CD1c-positive myeloid dendritic cell (primary cell): Measurements from ENCODE around the gene TROAP.
A peak's percentile ranks its signal among the peaks of the same experiment; 100 is the strongest.
"Not testable (repeated sequence)": the region's sequence is repeated elsewhere in the genome, so short reads cannot be mapped to it uniquely, and the experiment has no call there.

Experiments used
- DNase-seq: peaks from one replicate; pipeline ENCODE4 v3.0.0-alpha.2; 2016; ENCODE audit errors: extremely low spot score

Gene TROAP

GRCh38 chr12:49367381-49368239, 44.6 kb downstream of the TROAP start, which contains the start of gene SPATS2:
Gene SPATS2, plus strand, starts transcription at chr12:49367462. Its CDS starts 93,551 bp downstream, at chr12:49461013.
- peak; percentile 27 for DNase-seq

GRCh38 chr12:49368240-49368600, 45.2 kb downstream of the TROAP start:
- no peak for DNase-seq

GRCh38 chr12:49369411-49370145, 46.5 kb downstream of the TROAP start:
- no peak for DNase-seq

- DNase-seq, result no peak
Observed at GRCh38 chr12:49370539-49370938, 47.5 kb downstream of the TROAP start.

GRCh38 chr12:49375406-49375805, 52.4 kb downstream of the TROAP start:
- DNase-seq, result no peak

GRCh38 chr12:49377386-49377785, 54.3 kb downstream of the TROAP start:
- no peak for DNase-seq

GRCh38 chr12:49380184-49380583, 57.1 kb downstream of the TROAP start:
- not testable (repeated sequence) for DNase-seq
